Upper lobe of left lung (tissue), 4 donors: Measurements from ENCODE around the gene MGAM2.
A peak's percentile ranks its signal among the peaks of the same experiment; 100 is the strongest.

ENCODE experiments used
- EP300 ChIP-seq, 4 donors: sonication (generic); formaldehyde crosslinking; IDR thresholded peaks; one replicate each; pipeline ENCODE4 v1.5.1; 2017; ENCODE audit warnings: antibody characterized with exemption in 4 of 4, control low read depth in 2 of 4
- POLR2A ChIP-seq, 4 donors: fragments of 450-650 bp; IDR thresholded peaks; one replicate each; pipeline ENCODE4 v1.5.1; 2016 to 2017; ENCODE audit warnings: antibody characterized with exemption in 4 of 4, mild to moderate bottlenecking in 2 of 4
- POLR2AphosphoS5 ChIP-seq, 2 donors: sonication (generic); formaldehyde crosslinking; IDR thresholded peaks; one replicate each; pipeline ENCODE4 v1.5.1; 2017; ENCODE audit warnings: antibody characterized with exemption in 2 of 2
- TF ChIP-seq, protein P1 (sequence below), 6 experiments: fragments of 450-650 bp in 4 of 6; fragments of 200-600 bp in 2 of 6; sonication (generic) in 2 of 6; IDR thresholded peaks; one replicate each; pipeline ENCODE4 v1.5.1; 2016 to 2019; ENCODE audit warnings: antibody characterized with exemption in 6 of 6

GRCh38 chr7:142153400-142153799, 41.9 kb downstream of the MGAM2 start:
- TF ChIP-seq, protein P1, sequence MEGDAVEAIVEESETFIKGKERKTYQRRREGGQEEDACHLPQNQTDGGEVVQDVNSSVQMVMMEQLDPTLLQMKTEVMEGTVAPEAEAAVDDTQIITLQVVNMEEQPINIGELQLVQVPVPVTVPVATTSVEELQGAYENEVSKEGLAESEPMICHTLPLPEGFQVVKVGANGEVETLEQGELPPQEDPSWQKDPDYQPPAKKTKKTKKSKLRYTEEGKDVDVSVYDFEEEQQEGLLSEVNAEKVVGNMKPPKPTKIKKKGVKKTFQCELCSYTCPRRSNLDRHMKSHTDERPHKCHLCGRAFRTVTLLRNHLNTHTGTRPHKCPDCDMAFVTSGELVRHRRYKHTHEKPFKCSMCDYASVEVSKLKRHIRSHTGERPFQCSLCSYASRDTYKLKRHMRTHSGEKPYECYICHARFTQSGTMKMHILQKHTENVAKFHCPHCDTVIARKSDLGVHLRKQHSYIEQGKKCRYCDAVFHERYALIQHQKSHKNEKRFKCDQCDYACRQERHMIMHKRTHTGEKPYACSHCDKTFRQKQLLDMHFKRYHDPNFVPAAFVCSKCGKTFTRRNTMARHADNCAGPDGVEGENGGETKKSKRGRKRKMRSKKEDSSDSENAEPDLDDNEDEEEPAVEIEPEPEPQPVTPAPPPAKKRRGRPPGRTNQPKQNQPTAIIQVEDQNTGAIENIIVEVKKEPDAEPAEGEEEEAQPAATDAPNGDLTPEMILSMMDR (IDR thresholded peaks at IDR 0.05) = peak in 3 of 6 experiments; percentile 14 to 27 (median 19)
- no peak for TF ChIP-seq POLR2AphosphoS5 (IDR thresholded peaks at IDR 0.05)
- no peak for TF ChIP-seq POLR2A (IDR thresholded peaks at IDR 0.05)
- no peak for TF ChIP-seq EP300 (IDR thresholded peaks at IDR 0.05)
